HUES64 (cell line): ENCODE measurements around the gene KCNQ1.

Experiments used
- H3K27ac ChIP-seq: 2 replicates; pipeline ENCODE4 v1.7.0; 2013; ENCODE audit warnings: low read depth, low read length, inconsistent platforms
- H3K27me3 ChIP-seq: 2 replicates; pipeline ENCODE4 v1.6.1; 2013; ENCODE audit warnings: mild to moderate bottlenecking, low read length; ENCODE audit not compliant: insufficient read depth
- H3K36me3 ChIP-seq: 2 replicates; pipeline ENCODE4 v1.6.1; 2013; ENCODE audit warnings: mild to moderate bottlenecking, low read length; ENCODE audit not compliant: insufficient read depth
- H3K4me1 ChIP-seq: 2 replicates; pipeline ENCODE4 v1.6.1; 2013; ENCODE audit warnings: mild to moderate bottlenecking, low read length, moderate library complexity; ENCODE audit not compliant: insufficient read depth
- H3K4me3 ChIP-seq: 2 replicates; pipeline ENCODE4 v1.5.1; 2013; ENCODE audit warnings: mild to moderate bottlenecking, low read length, moderate library complexity
- H3K9ac ChIP-seq: 2 replicates; pipeline ENCODE4 v1.6.1; 2013; ENCODE audit warnings: mild to moderate bottlenecking, low read depth, low read length
- H3K9me3 ChIP-seq: 2 replicates; pipeline ENCODE4 v1.6.1; 2013; ENCODE audit warnings: low read depth, low read length; ENCODE audit not compliant: insufficient read depth
- WGBS: fragments of 150-250, 120-280 bp; methylation state at CpG from one replicate; pipeline ENCODE4 v1.1.7; 2013; ENCODE audit warnings: missing lambda C conversion rate; 5-methylcytosine and 5-hydroxymethylcytosine counted together

KCNQ1 gene

DNA sequence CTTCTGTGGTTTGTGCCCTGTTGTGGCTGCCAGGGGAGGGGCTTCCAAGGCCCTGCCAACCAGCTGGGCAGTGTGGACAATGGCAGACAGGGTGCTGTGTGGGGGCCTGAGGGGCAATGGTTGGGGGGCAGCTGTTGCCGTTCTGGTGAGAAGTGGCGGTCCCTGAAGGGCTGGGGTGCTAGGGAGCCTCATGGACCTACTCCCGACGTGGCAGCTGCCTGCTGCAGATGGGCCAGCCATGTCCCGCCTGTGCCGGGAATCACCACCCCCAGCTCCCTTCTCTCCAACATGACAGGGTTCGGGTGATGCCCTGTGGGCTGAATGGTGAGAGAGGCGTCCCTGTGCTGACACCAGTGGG is 74.2 kb downstream of the KCNQ1 start:
- Histone ChIP-seq H3K4me1 (no peaks in the 10 kb centered on the region), H3K9me3 (no peaks in the 10 kb centered on the region), H3K4me3 (no peak overlapping the region), H3K27me3 (no peaks in the 10 kb centered on the region), H3K9ac (no peak overlapping the region), H3K27ac (no peak overlapping the region), H3K36me3 (no peaks in the 10 kb centered on the region)
- 85% methylated on average over 8 of the region's 8 CpGs for WGBS

DNA sequence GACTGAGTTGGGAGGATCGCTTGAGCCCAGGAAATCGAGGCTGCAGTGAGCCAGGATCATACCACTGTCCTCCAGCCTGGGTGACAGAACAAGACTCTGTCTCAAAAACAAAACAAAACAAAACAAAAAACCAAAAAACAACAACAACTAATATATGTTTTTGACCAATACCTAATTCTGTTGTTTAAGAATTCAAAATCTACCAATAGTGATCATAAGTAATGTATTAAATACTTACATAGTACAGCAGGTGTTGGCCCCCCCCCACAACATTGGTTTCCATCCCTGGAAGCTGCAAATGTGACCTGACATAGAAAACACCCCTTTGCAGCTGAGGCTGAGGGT is 74.7 kb downstream of the KCNQ1 start:
- no peaks in the 10 kb centered on the region for H3K36me3 ChIP-seq
- no peaks in the 10 kb centered on the region for H3K9me3 ChIP-seq
- H3K27me3 ChIP-seq = no peaks in the 10 kb centered on the region
- 95% methylated on average over 2 of the region's 2 CpGs for WGBS
- H3K9ac ChIP-seq = no peak overlapping the region
- H3K27ac ChIP-seq = no peak overlapping the region
- no peak overlapping the region for H3K4me3 ChIP-seq
- H3K4me1 ChIP-seq = no peaks in the 10 kb centered on the region

DNA sequence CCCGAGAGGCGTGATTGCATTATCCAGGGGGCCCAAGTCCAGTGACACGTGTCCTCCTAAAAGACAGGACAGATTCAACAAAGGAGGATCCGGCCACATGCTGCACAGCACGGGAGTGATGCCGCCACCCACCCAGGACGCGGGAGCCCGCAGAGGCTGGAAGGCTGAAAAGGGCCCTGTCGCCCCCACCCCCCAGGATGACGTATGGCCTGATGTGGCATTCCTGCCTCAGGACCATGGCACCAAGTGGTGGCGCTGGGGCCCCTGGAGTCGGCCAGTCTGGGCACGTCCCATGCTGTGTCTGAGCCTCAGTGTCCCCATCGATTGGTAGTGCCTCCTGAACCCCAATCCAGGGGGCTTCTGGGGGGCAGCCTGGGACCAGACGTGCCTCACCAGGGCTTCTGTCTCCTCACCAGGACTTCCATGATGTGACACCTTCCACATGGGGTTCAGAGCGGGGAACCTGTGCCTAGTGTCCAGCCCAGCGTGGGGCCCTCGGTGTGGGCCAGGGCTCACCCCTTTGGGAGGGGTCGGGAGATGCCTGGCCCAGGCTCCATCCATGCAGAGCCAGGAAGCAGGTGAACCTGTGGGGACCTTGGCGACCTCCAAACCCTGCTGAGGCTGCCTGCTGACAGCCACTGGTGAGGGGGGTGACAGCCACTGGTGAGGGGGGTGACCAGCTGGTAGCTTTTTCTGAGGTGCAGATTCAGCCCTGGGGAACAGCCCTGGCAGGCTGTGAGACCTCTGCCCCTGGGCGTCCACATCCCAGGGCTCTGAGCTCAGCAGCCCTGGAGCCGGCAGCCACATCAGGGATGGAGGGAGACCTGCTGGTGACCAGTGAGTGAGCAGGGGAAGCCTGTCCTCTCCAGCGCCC is 75.3 kb downstream of the KCNQ1 start:
- H3K27ac ChIP-seq = no peak overlapping the region
- no peaks in the 10 kb centered on the region for H3K4me1 ChIP-seq
- H3K27me3 ChIP-seq = no peaks in the 10 kb centered on the region; the same call in 1 of the 2 replicates
- H3K9me3 ChIP-seq = no peaks in the 10 kb centered on the region
- H3K36me3 ChIP-seq = no peaks in the 10 kb centered on the region
- WGBS = 90% methylated on average over 24 of the region's 24 CpGs
- no peak overlapping the region for H3K9ac ChIP-seq
- H3K4me3 ChIP-seq = no peak overlapping the region

DNA sequence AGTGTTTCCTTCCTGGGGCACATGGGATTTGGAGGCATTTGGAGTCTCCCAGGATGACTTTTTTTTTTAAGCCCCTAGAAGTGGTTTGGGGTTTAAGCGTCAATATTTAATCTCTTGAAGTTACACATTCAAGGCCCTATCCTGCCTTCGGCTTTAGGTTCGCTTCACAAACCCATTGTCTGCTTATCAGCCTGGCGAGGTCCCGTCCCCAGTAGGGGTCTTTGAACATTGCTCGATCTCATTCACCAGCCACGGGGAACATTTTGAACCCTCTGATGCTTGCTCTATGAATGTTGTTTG is 75.9 kb downstream of the KCNQ1 start:
- WGBS = 84% methylated on average over 7 of the region's 7 CpGs
- Histone ChIP-seq H3K27me3 (no peaks in the 10 kb centered on the region; the same call in none of the 2 replicates), H3K36me3 (no peaks in the 10 kb centered on the region), H3K9ac (no peak overlapping the region), H3K4me1 (no peaks in the 10 kb centered on the region), H3K27ac (no peak overlapping the region), H3K9me3 (no peaks in the 10 kb centered on the region), H3K4me3 (no peak overlapping the region)

DNA sequence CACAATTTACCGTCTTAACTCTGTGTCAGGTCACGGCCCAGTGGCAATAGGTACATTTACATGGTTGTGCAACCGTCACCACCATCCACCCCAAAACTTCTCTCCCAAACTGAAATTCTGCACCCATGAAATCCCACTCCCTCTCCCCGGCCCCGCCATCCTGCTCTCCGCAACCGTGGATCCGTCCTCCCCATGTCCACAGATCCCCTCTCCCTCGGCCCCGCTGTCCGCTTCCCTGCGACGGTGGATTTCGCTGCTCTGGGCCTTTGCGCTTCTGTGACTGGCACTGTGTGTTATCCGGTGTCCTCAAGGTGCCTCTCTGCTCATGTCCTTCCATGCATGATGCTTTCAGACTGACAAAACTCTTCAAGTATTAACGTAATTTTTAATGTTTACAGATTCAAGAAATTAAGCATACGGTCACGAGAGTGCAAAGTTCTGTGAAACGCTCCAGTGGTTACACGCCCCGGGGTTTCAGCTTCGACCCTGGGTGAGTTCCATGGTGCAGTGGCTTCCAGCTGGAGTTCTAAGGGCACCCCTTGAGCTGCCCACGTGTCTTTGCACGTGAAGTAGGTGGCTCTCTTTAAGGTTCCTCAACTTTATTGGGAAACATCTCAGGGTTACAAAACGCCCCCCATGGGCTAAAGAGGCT is 76.4 kb downstream of the KCNQ1 start:
- Histone ChIP-seq H3K4me1 (no peaks in the 10 kb centered on the region), H3K36me3 (no peaks in the 10 kb centered on the region), H3K27ac (no peak overlapping the region), H3K27me3 (no peaks in the 10 kb centered on the region; the same call in none of the 2 replicates), H3K4me3 (no peak overlapping the region), H3K9me3 (no peaks in the 10 kb centered on the region), H3K9ac (no peak overlapping the region)
- WGBS = 92% methylated on average over 26 of the region's 26 CpGs

DNA sequence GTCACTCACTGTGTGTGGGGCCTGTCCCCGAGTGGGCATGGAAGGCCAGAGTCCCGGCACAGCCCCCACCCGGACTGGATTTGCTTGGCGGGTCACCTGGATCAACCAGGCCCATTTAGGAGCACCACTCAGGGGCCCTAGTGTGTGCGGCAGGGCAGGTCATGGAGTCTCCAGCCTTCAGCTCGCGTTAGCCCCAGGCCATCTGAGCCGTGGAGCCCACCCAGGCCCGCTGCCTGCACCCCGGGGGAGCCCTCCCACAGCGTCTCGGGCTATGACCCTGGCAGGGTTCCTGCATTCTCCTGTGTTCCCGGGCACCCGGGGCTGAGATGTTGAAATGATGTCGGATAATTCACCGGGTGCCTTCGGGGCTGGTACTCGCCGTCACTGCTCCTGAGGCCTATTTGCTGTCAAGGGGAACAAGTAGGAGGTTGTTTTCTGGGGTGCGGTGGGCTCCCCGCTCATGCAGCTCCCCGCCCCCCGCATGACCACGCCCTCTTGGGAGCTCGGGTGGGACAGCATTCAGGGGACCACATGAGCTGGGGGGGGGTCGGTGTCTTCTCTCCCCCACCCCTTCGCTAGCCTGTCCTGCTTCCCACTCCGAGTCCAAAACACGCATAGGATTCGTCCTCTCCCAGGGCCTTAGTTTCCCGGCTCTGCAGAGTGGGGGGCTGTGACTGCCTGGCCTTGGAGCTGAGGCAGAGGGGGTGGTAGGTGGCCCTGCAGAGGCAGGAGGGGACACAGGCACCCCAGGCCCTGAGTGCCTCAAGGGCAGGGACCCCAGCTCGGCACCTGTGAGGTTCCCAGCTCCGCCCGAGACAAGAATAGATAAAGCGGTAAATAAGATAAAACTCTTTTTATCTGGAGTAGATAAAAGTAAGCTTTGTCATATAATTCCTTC is 77.2 kb downstream of the KCNQ1 start:
- H3K4me3 ChIP-seq = no peak overlapping the region
- WGBS = 93% methylated on average over 35 of the region's 35 CpGs
- no peak overlapping the region for H3K27ac ChIP-seq
- no peaks in the 10 kb centered on the region for H3K4me1 ChIP-seq
- no peaks in the 10 kb centered on the region for H3K9me3 ChIP-seq
- H3K27me3 ChIP-seq = no peaks in the 10 kb centered on the region; the same call in none of the 2 replicates
- H3K9ac ChIP-seq = no peak overlapping the region
- no peaks in the 10 kb centered on the region for H3K36me3 ChIP-seq

DNA sequence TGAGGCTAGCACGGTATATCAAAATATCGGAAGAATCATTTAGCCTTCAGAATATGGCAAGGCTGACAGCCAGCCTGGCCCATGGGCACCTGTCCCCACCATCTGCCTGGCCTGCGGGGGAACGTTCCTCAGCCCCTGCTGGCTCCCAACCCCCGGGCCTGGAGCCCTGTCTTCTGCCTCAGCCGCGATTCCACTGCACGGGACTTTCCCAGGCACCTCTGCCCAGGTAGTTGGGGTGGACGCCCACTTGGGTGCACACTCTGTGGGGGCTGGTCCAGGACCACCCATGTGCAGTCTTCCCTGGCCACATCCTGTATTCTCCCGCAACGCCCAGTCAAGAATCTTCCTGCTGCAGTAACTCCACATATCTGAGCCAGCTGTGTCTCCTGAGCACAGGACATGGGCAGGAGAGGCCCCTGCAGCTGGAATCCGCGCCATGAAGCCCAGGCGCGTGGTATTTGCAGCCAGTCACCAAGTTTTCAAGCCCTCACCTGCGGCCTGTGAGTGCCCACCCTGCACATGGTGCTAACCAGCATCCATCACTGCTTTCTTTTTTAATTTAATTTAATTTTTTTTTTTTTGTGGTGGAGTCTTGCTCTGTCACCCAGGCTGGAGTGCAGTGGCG is 77.9 kb downstream of the KCNQ1 start:
- Histone ChIP-seq H3K9ac (no peak overlapping the region), H3K36me3 (no peaks in the 10 kb centered on the region), H3K4me3 (no peak overlapping the region), H3K27me3 (no peaks in the 10 kb centered on the region; the same call in none of the 2 replicates), H3K9me3 (no peaks in the 10 kb centered on the region), H3K4me1 (no peaks in the 10 kb centered on the region), H3K27ac (no peak overlapping the region)
- WGBS = 93% methylated on average over 17 of the region's 17 CpGs

DNA sequence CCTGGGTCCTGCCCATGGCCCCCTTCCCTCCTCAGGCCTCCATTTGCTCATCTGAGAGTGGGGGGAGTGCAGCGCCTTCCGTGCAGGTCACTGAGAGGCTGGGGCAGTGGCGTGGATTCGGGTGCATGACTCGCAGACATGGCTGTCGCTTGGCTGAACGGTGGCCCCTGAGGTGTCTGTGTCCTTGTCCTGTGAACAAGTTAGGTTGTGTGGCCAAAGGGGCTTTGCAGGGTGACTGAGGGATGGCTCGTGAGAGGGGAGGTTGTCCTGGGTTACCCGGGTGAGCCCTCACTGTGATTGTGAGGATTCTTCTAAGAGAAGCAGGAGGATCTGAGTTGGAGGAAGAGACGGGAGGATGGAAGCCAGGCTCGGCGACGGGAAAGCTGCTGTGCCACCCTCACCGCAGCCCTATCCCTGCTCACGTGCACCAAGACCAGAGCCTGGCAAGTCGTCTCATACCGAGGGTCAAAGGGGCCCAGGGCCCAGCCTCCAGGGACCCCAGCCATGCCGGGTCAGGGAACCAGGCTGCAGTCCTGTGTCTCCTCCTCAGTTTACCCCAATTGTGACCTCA is 79.1 kb downstream of the KCNQ1 start:
- Histone ChIP-seq H3K4me3 (no peak overlapping the region), H3K4me1 (no peaks in the 10 kb centered on the region), H3K9ac (no peak overlapping the region), H3K27ac (no peak overlapping the region), H3K27me3 (peaks cover 3% of the 10 kb centered on the region), H3K36me3 (no peaks in the 10 kb centered on the region), H3K9me3 (no peaks in the 10 kb centered on the region)
- 87% methylated on average over 18 of the region's 18 CpGs for WGBS

DNA sequence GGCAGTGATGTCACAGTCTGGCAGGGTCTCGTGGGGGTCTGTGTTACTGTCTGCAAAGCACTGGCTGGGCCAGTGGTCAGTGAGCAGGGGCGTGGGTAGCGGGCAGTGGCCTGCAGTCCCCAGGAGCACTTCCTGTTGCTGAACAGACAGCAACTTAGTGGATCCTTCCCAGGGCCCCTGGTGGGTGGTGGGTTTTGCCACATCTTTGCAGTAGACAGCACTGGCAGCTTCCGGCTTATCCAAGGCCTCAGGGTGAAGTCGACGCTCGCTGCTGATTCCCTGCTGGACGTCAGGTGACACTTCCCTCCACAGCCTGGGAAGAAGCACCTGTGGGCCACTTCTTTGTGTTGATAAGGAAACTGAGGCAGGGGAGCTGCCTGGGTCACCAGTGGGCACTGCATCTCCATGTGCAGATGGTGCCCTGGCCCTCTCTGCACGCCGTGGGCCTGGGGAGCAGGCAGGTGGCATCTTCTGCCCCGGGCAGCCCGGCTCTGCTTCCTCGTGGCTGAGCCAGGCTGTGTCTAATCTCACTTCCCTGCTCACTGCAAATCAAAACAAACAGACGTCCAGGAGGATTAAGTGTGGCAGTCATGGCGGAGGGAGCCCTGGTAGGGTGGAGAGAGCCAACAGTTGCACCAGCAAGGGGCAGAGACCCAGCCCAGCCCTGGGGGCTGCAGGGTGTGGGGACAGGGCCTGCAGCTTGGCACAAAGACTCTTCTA is 79.8 kb downstream of the KCNQ1 start:
- 91% methylated on average over 15 of the region's 15 CpGs for WGBS

DNA sequence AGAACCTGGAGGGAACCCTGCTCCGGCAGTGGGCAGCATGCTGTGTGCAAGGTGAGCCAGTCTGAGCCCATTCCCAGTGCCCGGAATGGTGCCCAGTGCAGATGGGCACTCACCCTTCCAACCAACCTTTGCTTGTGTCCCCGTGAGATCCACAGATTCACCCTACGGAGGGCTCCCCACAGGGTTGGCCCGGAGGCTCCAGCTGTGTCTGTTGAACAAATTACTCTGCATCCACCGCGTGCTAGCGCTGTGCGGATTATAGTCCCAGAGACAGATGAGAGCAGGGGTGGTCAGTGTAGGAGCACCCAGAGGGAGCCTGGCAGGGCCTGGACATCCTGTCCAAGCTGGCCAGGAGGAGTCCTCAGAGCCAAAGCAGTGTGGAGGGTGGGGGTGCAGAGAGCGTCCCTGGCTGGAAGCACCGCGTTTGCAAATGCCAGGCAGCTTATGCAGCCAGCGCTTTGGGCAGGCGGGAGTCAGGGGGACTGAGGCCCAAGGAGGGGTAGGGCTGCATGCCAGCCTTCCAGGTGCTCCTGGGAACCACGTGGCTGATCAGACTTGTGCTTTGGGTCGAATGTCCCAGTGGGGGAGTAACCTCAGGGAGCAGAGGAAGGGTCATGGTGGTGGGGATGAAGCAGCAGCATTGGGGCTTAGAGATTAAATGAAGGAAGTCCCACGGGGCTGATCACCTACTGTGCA is 80.5 kb downstream of the KCNQ1 start:
- H3K36me3 ChIP-seq = no peaks in the 10 kb centered on the region
- no peak overlapping the region for H3K27ac ChIP-seq
- 90% methylated on average over 17 of the region's 17 CpGs for WGBS
- H3K9ac ChIP-seq = no peak overlapping the region
- no peaks in the 10 kb centered on the region for H3K4me1 ChIP-seq
- peaks cover 3% of the 10 kb centered on the region for H3K27me3 ChIP-seq
- H3K9me3 ChIP-seq = no peaks in the 10 kb centered on the region
- H3K4me3 ChIP-seq = no peak overlapping the region

More for the DNA sequence above, 79.8 kb downstream of the KCNQ1 start:
- Histone ChIP-seq H3K27ac (no peak overlapping the region), H3K27me3 (peaks cover 3% of the 10 kb centered on the region), H3K4me3 (no peak overlapping the region), H3K4me1 (no peaks in the 10 kb centered on the region), H3K9me3 (no peaks in the 10 kb centered on the region), H3K9ac (no peak overlapping the region), H3K36me3 (no peaks in the 10 kb centered on the region)
